HG03097 (cell line): ENCODE measurements around the gene TBL1X.
"Not testable (repeated sequence)": the region's sequence is repeated elsewhere in the genome, so short reads cannot be mapped to it uniquely, and the experiment has no call there.

Experiments
- ATAC-seq: cut with Tn5 transposase; IDR thresholded peaks from one replicate; pipeline ENCODE4 v1.9.1; 2021; ENCODE audit not compliant: unreplicated experiment, low FRiP score

The TBL1X gene

DNA sequence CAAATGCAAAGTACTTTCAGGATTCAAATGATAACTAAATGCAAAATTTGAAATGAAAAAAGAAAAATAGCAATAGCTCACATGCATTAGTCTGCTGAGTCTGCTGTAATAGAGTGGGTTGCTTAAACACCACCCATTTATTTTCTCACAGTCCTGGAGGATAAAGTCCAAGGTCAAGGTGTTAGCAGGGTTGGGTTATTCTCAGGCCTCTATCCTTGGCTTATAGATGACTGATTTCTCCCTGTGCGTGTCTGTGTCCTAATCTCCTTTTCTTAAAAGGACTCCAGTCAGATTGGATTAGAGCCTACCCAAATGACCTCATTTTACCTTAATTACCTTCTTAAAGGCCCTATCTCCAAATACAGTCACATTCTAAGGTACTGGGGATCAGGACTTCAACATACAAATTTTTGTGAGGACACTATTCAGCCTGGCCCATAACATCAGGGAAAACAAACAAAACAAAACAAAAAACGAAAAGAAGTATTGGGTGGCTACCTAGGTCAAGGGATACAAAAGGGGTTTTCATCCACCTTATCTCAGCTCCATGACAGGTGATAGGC, 6.3 kb upstream of the TBL1X start:
- ATAC-seq, result no peak

DNA sequence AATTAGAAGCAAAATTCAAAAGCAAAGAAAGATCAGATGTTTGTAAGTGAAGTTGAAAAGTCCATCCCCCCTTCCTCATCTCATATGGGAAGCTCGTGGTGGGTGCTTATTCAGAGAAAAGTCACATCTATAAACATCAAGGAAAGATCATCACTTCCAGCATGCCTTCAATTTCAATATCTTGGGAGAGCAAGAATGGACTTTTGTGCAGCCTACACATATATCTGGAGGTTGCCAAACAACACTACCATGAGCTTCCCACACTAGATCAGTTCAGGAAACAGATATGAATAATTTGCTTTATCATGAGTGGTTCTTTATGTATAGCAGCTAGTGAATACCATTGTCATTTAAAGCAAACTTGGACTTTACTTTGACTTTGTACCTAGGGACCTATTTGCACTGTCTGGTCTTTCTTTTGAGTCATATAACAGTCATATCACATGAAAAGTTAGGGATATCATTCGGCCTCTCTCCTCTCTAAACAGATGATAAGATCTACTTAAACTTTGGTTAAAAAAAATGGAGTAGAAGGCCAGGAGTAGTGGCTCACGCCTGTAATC, 5.6 kb upstream of the TBL1X start:
- no peak for ATAC-seq

DNA sequence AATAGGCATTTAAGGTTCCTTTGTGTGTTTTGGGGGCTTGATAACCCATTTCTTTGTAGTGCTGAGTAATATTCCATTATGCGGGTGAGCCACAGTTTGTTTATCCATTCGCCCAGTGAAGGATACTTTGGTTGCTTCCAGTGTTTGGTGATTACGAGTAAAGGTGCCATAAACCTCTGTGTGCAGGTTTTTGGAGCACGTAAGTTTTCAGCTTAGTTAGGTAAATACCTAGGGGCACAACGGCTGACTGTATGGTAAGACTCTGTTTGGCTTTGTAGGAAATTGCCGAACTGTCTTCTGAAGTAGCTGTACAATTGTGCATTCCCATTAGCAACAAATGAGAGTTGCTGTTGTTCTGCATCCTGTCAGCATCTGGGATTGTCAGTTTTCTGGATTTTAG, 3.8 kb upstream of the TBL1X start:
- ATAC-seq, result no peak

DNA sequence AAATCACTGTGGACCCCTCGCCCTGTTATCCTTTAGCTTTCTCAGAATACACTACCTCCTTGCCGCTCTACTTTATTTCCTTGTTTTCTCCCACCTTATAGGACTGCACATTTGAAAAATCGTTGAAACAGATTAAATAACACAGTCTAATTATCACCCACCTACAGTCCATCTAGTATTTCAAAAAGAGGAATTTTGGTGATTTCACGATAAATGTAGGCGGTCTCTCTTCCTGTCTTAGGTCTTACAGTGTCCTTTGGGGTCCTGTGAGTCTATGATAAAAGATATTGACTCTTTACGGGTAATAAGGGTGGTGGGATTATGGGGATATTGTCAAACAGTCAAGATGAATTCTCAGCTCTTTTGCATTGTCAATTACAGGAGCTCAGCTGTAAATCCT, 2.4 kb upstream of the TBL1X start:
- no peak for ATAC-seq

DNA sequence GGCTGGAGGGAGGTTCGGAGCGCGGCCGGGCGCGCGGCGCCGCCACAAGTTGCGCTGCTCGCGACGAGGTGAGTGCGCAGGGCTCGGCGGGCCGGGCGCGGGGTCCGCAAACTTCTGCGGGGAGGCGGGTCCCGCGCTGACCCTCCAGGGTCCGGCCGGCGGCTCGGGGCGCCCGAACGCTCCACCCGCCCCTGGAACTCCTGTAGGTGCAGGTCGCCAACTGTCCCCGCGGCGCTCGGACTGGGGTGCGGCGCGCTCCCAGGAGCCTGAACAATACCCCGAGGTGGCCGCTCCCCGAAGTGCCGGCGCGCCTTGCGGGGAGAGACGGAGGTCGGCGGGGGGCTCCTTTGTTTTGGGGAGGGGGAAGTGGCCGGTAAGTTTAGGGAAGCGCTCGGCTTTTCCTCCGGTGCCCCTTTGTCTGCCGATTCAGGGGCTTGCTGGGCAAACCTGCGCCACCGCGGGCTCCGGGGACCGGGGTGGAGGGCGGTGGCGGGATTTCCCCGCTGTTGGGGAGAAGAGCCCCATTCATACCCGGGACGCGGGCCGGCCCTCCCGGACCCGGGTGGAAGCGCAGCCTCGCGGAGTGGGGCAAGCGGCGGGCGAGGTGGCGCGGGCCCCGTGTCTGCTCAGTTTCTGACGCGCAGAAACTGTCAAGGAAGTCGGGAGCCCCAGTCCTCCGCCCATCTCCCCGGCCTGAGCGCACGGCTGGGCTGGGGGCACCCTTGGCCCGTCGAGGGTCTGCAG, 694 bp downstream of the TBL1X start:
- no peak for ATAC-seq

DNA sequence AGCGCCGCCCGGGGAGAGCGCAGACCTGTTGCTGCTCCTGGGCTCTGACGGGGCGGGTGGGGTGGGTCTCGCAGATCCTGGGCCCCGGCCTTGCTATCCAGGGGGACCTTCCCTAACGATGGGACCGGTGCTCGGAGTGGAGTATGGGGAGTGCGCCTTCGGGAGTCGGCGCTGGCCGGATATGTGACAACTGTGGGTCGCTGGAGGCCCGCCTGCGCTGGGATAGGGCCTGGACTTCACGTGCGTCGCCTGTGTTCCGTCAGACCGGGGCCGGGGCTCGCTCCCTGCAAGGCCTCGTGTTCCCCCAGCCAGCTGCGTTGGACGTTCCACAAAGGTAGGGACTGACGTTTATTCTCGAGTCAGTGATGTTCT, 1.3 kb downstream of the TBL1X start:
- no peak for ATAC-seq

DNA sequence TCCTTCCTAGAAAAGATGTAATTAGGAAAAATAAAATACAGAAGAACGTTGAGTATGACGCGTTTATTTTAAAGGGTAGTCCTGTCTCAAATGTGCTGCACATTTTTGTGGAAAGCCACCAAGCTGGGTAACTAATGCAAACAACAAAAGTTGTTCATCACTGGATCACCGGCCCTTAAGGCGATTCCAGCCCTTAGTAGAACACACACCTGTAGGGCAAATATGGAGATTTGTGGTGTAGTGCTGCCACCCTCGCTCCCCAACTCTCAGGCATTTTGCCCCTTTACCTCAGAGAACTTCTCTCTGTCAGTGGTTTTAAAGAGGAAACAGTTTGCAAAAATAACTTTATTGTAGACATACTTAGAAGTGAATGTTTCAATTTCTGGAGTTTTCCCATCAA, 1.9 kb downstream of the TBL1X start:
- no peak for ATAC-seq

DNA sequence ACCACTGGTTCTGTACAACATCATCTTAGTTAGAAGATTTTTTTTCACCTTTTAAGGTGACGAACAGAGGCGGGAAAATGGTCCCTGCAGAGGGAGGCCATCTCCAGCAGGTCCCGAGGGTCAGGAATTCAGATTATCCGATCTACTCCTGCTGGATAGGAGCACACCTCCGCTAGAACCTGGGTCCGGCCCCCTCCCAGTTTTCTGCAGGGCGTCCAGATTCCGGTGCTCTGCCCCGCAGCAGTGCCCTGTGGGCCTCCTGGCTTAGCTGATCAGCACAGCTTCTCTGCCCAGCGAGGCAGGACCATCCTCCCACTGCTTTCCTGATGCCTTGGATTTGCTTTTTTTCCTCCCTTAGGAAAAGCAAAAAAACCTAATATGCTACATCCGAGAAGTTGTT, 2.3 kb downstream of the TBL1X start:
- no peak for ATAC-seq

DNA sequence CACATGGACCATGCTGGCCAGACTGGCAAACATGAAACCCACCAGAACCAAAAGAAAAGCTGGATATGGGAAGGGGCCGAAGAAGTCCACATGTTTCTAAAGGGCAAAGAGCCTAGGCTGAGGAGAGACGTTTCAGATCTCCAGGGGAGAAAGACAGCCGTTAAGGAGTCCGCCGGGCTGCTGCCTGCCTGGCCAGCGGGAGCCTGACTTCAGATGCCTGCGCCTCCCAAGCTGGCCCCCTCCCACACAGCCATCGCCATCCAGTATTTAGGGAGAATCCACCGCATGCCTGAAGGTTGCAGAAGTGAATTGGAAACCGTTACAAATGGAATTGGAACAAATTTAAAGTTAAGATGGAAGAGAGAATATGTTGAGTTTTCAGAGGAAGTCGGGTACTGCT, 2.9 kb downstream of the TBL1X start:
- no peak for ATAC-seq

DNA sequence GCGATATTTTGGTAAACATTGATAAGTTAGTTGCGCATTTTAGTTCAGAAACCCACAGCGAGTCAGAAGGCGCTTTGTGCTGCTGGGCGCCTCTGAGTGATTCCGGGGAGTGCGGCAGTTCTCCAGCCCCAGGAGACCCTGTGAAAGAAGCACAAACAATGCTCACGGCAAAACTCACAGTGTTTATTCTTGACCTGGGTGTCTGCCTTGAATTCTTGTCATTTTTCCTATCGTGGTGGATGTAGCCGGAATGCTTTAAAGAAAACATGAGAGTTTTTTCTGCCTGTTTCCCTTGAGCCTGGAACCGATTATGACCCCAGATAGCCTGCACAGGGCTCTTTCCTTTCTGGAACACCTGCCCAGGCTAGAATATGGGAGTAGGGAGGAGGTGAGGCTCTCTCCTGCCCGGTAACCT, 6.7 kb downstream of the TBL1X start:
- no peak for ATAC-seq

DNA sequence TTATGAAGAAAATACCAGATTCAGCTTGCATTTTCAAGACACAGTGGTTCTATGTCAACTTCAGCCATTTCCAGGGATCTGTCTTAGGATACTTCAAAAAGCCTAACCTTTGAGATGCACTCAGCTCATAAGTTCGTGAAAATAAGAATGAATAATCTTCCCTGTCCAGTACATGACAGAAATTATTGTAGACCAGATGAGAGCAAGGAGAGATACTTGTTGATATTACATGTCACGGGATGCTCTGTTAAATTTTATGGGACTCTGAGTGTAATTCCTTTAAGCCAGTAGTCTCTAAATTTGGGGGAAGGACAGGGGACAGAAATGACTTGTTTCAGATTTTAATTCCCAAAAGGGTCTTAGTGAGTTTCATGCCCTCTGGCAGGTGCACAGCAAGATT, 8.8 kb downstream of the TBL1X start:
- no peak for ATAC-seq

DNA sequence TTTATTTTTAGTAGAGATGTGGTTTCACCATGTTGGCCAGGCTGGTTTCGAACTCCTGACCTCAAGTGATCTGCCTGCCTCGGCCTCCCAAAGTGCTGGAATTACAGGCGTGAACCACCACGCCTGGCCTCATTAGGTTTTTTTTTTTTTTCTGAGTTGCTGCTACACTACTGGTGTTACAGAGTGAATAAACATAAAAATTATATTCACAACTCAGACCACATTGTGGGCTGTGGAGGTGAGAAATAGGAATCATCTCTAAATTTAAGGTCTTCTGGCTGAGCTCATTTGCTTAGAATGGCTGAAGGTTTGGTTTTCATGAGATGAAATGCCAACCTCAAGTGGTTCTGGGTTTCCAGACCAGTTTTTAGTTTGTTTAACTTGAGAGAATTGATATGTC, 10.6 kb downstream of the TBL1X start:
- not testable (repeated sequence) for ATAC-seq

DNA sequence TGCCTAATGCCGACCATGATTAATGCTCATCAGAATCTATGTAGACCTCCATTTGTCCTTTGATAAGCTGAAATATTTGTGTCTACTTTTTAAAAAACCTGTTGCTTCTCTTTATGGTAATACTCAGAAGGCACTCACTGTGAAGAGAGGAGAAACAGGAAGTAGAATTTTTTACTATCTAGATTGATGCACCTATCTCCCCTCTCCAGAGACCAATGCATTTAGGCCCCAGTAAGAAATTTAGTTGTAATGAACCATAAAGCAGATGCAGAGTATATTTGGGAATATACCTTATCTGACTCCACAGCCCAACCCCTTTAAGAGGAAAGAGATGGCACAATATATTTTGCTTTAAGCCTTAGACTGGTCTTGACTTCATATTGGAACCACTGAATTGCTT, 11.1 kb downstream of the TBL1X start:
- no peak for ATAC-seq

DNA sequence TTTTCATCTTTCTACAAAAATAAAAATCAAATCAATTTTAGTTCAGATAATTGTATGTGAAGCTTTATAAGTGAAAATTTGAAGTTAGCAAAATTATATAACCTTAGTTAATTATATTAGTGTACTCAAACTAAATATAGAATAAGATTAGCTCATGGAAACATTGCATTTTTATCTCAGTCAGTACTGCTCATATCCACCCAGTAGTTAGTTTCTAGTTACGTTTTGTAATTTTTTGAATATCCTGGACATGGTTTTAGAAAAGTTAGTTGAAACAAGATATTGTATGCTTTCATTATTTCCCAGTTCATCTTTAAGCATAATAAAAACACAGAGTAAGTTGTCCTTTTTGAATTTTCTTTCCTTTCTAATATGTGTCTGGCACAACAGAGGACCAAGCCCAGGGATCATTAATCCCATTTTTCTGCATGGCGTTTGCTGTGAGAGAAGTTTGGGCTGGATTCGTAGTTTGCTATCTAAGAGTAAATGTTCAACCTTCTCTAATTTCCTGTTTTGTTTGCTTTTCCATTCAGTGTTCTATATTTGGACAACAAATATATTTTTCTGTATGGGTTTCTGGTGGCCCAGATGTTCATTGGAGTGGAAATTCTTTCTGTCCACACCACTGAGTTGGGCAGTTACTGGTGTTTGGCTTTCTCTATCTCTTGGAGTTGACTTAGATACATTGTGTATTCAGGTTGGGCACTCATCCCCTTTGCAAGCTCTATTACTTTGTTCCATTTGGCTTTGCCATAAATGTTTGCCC, 12.1 kb downstream of the TBL1X start:
- ATAC-seq, result no peak

DNA sequence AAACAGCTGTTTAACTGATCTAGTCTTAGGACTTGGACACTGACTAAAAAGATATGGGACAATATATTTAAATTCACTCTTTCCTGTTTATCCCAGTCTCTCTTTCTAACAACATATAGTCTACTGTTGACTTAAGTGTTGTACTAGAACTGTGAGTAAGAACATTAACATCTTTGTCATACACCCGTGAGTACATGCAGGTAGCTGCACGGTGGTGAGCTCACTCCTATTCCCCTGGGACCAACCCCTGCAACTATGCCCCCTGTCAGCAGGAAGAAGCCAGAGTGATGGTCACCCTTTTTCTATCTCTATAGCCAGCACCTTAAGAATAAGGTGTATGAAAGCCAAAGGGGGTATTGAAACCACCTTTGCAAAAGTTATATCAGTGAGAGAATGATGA, 17.6 kb downstream of the TBL1X start:
- ATAC-seq, result no peak

DNA sequence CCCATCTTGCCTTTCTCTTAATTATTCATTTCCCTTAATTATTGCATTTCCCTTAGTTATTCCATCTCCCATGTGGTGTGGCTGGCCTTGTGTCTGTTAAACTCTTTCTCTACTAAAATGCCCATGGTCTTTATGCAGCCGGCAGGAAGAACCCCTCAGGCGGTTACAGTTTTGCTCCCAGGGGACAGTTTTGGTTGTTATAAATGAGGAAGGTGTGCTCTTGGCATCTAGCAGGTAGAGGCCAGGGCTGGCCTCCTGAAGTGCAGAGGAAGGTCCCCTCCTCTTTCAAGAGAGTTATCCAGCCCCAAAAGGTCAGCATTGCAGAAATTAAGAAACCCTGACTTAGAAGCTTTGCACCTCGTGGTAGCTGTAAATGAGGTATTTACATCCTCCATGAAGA, 18.0 kb downstream of the TBL1X start:
- ATAC-seq, result no peak

DNA sequence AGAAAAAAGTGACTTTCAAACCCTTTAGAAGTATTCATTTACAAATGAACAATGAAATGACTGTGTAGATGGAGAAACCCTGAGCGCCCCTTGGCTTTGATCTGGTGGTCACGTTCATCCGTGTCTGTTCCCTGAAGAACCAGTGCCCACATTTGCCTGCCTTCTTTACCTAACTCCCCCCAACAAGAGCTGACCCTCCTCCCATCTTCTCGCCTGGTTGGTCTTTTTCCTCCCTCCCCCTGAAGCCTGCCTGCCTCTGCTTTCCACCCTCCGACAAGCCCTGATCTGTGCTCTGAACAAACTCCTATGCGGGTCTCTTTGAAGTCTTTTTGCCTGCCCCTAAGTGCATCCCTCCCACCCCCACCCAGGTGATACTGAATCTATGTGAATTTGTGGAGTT, 18.5 kb downstream of the TBL1X start:
- no peak for ATAC-seq

DNA sequence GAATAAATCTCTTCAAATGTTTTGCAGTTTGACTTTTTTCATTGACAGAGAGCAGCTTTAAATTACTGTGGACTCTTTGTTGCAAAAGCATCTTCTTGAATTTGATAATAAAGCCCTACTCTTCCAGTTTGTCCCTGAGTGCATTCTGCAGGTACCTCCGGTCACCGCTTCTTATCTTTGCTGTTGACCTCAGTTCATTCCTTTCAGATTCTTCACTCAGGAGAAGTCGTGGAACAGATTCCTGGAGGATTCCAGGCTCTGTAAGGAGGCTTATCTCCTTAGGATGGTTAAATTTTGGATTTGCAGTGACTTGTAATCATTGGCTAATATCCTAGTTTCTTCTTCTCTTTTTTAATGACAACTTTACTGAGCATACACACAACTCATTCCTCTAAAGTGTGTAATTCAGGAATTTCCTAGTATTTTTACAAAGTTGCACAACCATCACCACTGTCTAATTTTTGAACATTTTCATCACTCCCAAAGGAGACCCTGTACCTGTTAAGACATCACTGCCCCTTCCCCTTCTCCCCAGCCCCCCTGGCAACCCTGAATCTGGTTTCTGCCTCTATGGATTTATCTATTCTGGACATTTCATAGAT, 22.0 kb downstream of the TBL1X start:
- no peak for ATAC-seq

DNA sequence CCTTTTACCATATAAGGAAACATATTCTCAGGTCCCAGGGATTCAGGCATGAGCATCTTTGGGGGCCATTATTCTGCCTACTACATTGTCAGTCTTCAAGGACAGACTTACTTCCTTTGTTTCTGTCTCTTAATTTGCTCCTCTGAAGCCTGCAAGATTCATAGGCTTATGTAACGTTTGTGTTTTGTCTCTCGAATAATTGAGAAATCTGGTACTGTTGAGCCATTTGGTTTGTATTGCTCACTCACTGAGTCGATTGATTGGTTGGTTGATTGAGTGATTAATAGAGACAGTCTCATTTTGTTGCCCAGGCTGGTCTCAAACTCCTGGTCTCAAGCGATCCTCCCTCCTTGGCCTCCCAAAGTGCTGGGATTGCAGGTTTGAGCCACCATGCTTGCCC, 23.7 kb downstream of the TBL1X start:
- no peak for ATAC-seq

DNA sequence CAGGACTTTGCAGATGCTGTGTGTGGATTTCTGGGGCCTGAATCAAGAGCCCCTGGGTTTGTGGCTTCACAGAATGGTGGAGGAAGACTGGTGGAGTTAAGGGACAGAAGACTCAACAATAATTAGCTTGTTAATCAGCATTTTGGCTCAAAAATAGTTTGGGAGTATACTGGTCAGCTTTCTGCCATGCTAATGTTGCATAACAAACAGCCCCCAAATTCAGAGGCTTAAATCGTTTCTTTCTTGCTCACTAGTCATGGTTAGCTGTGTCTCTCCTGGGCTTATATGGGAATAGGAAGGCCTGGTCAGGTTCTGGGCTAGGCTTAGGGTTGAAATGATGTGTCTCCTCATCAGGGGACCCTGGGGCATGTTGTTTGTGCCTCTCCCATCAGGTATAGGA, 24.4 kb downstream of the TBL1X start:
- ATAC-seq, result no peak

DNA sequence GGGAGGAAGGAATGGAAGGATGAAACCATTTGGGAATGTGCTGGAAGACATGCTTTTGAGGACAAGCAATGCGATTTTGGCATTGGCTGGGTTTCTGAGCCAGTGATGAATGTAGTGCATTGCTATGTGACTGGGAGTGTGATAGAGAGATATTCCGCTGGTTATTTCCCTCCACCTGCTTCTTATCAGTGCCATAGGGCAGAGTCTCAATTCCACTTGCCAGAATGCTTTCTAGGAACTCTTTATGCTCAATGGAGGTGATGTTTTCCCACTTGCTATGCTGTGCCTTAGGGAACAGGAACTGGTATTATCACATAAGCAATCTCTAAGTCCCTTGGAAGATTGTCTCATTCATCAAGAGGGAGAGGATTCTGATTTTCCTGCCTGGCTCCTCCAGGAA, 28.0 kb downstream of the TBL1X start:
- ATAC-seq, result no peak
